Stimulated activated naive CD8-positive, alpha-beta T cell treated with anti-CD3 and anti-CD28 coated beads, Interleukin-15, amount 100 ng/mL, for 72 hours (primary cell): ENCODE data around the gene SUMO4.

Experiments used
- ATAC-seq: fragments of 150-1000 bp; cut with Tn5 transposase; 2 replicates; pipeline ENCODE4 v1.10.0; 2021; ENCODE audit warnings: mild to moderate bottlenecking, moderate library complexity
- DNase-seq, 2 donors: peaks; one replicate each; pipeline ENCODE4 v3.0.0; 2021 to 2022
- H3K27ac Mint-ChIP-seq, 2 donors: one replicate each; pipeline ENCODE4 v1.8.0; 2022; ENCODE audit warnings: mild to moderate bottlenecking in 2 of 2, mixed read lengths in 2 of 2, moderate library complexity in 2 of 2
- H3K27me3 Mint-ChIP-seq: one replicate; pipeline ENCODE4 v1.8.0; 2022; ENCODE audit warnings: mixed read lengths
- H3K4me1 Mint-ChIP-seq: one replicate; pipeline ENCODE4 v1.8.0; 2022; ENCODE audit warnings: mild to moderate bottlenecking, mixed read lengths
- H3K4me3 Mint-ChIP-seq, 2 donors: one replicate each; pipeline ENCODE4 v1.8.0; 2022; ENCODE audit warnings: mild to moderate bottlenecking in 2 of 2, mixed read lengths in 2 of 2, moderate library complexity in 1 of 2
- H3K9me3 Mint-ChIP-seq, 2 donors: one replicate each; pipeline ENCODE4 v1.8.0; 2022; ENCODE audit warnings: mixed read lengths in 2 of 2

The SUMO4 gene

DNA sequence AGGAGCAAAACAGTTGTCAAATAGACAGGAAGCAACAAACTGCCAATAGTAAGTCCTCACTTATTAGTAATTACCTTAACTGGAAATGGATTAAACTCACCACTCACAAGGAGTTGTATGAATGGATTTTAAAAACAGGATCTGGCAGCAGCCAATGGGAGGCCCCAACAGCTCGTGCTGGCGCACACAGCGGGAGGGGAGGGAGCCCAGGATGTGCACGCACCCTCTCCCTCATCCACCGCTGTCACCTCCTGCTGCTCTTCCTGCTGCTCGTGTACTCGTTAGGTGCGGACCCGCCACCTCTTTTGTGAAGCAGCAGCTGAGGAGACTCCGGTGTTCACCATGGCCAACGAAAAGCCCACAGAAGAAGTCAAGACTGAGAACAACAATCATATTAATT, at the start of gene SUMO4:
Gene SUMO4 (plus strand): TSS at position 213 of the 400 bp plus-strand sequence. CDS start 130 bp downstream, at position 343.
- H3K27ac Mint-ChIP-seq = peak within 1 kb of the TSS in 1 of 2 donors; percentile 67
- H3K4me3 Mint-ChIP-seq = no peak within 1 kb of the TSS
- no peaks in the 10 kb centered on the region for H3K9me3 Mint-ChIP-seq
- no peak for DNase-seq
- peaks cover 40% of the 10 kb centered on the region for H3K4me1 Mint-ChIP-seq
- H3K27me3 Mint-ChIP-seq = no peaks in the 10 kb centered on the region
- no peak for ATAC-seq

DNA sequence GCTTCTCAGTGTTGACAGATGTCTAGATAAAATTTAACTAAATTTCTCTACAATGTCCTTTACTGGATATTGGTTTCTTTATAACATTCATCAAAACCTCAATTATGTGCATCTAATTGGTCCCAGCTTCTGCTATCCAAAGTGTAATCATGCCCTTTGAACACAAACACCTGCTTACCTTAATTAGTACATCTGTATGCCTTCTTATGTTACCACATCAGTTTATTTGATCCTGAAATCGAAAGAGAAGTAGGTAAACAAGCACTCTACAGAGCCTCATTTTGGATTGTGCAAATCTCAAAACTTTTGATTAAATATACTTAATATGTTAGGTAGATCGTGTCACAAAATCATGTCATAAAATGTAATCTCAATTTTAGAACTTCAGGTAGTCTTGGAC, 46.1 kb upstream of the SUMO4 start:
- Mint-ChIP-seq H3K27me3 (no peaks in the 10 kb centered on the region), H3K4me1 (peaks cover 70% of the 10 kb centered on the region), H3K4me3 (no peak overlapping the region), H3K9me3 (no peaks in the 10 kb centered on the region), H3K27ac (no peak overlapping the region)
- DNase-seq (no peak), ATAC-seq (no peak)

DNA sequence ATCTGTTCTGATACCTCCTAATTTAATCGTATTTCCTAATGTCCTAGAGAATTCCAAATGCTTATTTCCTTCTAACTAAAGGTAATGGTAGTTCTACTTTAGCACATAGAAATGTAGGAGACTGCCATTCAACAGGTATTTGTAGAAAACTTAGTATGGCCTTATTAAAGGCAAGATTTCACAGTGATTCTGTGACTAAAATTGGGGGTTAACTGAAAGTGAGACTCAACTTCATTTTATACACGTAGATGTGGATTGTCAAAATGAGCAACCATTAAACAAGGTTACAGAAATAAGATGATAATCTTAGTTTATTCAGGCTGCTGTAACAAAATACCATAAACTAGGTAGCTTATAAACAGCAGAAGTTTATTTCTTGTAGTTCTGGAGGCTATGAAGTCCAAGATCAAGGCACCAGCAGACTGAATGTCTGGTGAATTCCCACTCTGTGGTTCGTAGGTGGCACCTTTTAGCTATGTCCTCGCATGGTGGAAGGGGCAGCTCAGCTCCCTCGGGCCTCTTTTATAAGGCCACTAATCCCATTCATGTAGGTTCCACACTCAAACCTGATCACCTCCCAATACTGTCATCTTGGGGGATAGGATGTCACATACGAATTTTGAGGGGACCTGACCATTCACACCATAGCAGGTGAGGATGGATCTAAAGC, 43.8 kb upstream of the SUMO4 start:
- Mint-ChIP-seq H3K4me1 (peaks cover 72% of the 10 kb centered on the region), H3K4me3 (no peak overlapping the region), H3K9me3 (peaks cover 7 to 9% of the 10 kb centered on the region in 2 donors), H3K27ac (no peak overlapping the region), H3K27me3 (no peaks in the 10 kb centered on the region)
- ATAC-seq (no peak), DNase-seq (no peak)

DNA sequence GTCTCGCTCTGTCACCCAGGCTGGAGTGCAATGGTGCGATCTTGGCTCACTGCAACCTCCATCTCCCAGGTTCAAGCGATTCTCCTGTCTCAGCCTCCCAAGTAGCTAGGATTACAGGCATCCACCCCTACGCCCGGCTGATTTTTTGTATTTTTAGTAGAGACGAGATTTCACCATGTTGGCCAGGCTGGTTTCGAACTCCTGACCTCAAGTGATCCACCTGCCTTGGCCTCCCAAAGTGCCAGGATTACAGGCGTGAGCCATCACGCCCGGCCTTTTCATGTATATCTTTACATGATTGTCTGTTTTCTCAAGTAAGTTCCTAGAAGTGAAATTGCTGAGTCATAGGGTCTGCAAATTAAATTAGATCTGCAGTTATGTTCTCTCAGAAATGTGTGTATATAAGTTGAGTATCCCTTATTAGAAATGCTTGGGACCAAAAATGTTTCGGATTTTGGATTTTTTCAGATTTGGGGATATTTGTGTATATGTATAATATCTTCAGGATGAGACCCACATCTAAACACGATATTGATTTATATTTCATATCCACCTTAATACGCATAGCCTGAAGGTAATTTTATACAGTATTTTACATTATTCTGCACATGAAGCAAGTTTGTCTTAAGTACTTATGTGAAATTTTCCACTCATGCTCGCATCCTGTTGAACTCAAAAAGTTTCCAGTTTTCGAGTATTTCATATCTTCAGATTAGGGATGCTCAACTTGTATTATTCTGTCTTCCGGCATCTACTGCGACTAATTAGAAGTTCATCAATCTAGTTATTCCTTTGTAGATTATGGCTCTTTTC, 42.1 kb upstream of the SUMO4 start:
- peak overlapping the region; percentile 45 to 69 for H3K27ac Mint-ChIP-seq

DNA sequence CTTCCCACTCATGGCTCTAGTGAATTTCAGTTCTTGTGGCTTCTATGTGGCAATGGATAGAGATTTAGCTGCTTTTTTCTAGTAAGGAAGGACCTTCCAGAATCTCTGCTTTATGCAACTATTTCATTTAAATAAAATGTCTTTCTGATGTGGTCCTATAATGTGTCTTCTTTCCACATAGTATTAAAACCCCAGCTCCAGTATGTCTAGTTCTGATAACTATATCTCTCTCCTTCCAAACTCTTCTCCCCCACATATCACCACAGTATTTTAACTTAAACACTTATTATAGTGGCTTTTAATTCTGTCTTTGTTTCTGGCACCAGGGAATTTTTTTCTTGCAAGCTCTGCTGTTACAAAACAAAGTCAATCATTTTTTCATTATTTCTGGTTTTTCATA, 40.6 kb upstream of the SUMO4 start:
- H3K27ac Mint-ChIP-seq = peak overlapping the region; percentile 21 to 59

More for the DNA sequence above, 42.1 kb upstream of the SUMO4 start:
- peaks cover 77% of the 10 kb centered on the region for H3K4me1 Mint-ChIP-seq
- no peak overlapping the region for H3K4me3 Mint-ChIP-seq
- no peaks in the 10 kb centered on the region for H3K27me3 Mint-ChIP-seq
- peaks cover 9 to 15% of the 10 kb centered on the region in 2 donors for H3K9me3 Mint-ChIP-seq
- DNase-seq (no peak), ATAC-seq (no peak)

DNA sequence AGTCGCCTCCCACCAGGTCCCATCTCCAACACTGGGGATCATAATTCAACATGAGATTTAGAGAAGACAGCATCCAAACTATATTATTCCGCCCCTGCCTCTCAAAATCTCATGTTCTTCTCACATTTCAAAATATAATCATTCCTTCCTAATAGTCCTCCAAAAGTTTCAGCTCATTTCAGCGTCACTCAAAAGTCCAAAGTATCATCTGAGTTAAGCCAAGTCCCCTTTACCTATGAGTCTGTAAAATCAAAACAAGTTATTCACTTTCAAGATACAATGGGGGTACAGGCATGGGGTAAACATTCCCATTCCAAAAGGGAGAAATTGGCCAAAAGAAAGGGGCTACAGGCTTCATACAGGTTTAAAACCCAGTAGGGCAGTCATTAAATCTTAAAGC, 39.5 kb upstream of the SUMO4 start:
- peaks cover 9 to 15% of the 10 kb centered on the region in 2 donors for H3K9me3 Mint-ChIP-seq
- ATAC-seq (no peak), DNase-seq (no peak)
- no peak overlapping the region for H3K27ac Mint-ChIP-seq
- no peaks in the 10 kb centered on the region for H3K27me3 Mint-ChIP-seq
- H3K4me3 Mint-ChIP-seq = no peak overlapping the region
- H3K4me1 Mint-ChIP-seq = peaks cover 79% of the 10 kb centered on the region

More for the DNA sequence above, 40.6 kb upstream of the SUMO4 start:
- DNase-seq = no peak
- H3K4me1 Mint-ChIP-seq = peaks cover 81% of the 10 kb centered on the region
- no peaks in the 10 kb centered on the region for H3K27me3 Mint-ChIP-seq
- H3K4me3 Mint-ChIP-seq = no peak overlapping the region
- ATAC-seq = no peak
- H3K9me3 Mint-ChIP-seq = peaks cover 9 to 15% of the 10 kb centered on the region in 2 donors

DNA sequence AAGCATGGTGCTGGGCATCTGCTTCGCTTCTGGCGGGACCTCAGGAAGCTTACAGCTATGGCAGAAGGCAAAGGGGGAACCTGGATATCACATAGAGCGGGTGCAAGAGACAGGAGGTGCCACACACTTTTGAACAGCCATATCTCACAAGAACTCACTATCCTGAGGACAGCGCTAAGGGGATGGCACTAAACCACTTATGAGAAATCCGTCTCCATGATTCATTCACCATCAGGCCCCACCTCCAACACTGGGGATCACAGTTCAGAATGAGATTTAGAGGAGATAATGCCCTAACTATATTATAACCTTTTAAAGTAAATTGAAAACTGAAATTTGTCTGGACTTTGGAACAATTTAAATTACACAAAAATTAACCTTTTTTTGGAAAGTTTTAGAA, 37.8 kb upstream of the SUMO4 start:
- Mint-ChIP-seq H3K27ac (no peak overlapping the region), H3K27me3 (no peaks in the 10 kb centered on the region), H3K4me3 (peak overlapping the region in 1 of 2 donors; percentile 23), H3K9me3 (peaks cover 9 to 15% of the 10 kb centered on the region in 2 donors), H3K4me1 (peaks cover 68% of the 10 kb centered on the region)
- ATAC-seq = peak; percentile 72
- DNase-seq = no peak

DNA sequence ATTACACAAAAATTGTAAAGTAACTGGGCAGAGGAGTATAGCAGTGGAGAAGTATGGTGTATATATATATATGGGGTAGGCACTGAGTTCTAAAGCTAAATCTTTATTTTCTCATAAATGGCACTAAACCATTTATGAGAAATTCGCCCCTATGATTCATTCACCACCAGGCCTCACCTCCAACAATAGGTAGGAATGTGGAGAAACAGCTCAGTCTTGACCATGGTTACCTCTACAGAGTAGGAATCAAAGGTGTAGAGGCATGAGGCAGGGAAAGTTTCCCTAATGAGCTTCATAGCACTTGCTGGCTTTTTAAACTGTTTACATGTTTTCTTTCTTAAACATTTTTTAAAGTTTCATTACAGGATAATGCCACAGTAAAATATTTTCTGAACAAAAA, 36.9 kb upstream of the SUMO4 start:
- peaks cover 60% of the 10 kb centered on the region for H3K4me1 Mint-ChIP-seq
- H3K9me3 Mint-ChIP-seq = peaks cover 9 to 15% of the 10 kb centered on the region in 2 donors
- H3K27ac Mint-ChIP-seq = peak overlapping the region in 1 of 2 donors; percentile 32
- no peaks in the 10 kb centered on the region for H3K27me3 Mint-ChIP-seq
- ATAC-seq (peak; percentile 45), DNase-seq (no peak)
- no peak overlapping the region for H3K4me3 Mint-ChIP-seq

DNA sequence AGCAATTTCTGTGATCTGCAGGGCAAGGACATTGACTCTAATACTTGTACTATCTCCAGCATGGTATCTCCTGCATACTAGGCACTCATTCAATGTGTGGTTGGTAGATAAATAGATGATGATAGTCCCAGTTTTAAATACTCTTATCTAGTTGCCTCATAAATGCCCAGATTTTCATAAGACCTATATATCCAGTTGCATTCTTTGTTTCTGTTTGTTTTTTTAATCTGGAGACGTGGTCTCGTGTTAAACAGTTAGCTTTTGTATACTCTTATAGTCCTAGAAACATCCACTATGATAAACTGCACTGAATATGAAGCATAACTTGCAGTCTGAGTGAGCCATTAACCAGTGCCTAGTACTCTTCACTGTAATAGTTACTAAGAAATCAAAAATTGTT, 35.5 kb upstream of the SUMO4 start:
- no peak for DNase-seq
- Mint-ChIP-seq H3K4me1 (peaks cover 46% of the 10 kb centered on the region), H3K27me3 (no peaks in the 10 kb centered on the region), H3K9me3 (peaks cover 9 to 15% of the 10 kb centered on the region in 2 donors), H3K27ac (no peak overlapping the region), H3K4me3 (peak overlapping the region in 1 of 2 donors; percentile 6)
- no peak for ATAC-seq

DNA sequence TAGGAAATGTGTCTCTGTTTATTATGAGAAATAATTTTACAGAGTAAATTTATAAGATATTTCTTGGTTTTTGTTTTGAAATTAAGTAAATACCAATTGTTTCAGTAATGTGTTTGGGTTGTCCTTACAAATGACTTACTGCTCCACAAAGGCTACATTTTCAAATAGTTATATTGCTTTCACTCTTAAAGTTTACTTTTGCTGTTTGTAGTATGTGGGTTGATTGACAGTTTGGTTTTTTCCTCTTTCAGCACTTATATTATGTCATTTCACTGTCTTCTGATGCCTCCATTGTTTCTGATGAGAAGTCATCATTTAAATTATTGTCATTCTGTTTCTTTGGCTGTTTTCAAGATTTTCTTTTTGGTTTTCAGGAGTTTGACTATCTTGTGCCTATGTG, 34.9 kb upstream of the SUMO4 start:
- peak overlapping the region; percentile 46 to 57 for H3K4me3 Mint-ChIP-seq

DNA sequence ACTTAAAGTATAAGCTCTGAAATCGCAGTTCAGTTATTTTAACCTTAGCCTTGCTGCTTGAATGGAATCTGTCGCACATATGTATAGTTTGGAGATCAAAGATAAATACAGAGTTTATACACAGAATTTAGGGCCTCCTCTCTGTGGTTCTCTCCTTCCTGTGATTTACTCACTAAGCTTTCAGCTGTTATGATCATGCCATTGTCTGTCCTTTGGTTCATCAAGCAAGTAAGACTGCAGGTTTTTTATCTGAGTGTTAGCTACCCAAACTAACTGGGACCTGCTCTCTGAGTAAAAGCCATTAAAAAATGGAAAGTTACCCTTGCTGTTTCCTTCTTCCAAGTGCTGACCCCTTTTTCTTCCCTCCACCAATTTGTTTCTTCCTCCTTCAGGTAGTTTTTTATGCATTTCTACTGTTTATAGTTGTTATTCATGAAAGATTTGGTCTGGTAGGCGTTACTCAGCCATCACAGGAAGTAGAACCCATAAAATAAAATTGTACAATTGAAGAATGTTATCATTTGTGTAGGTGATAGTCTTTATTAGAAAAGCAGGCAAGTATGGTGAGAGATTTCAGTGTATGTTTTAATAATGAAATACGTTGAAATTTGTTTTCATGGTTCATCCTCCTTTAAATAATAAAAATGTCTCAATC, 33.7 kb upstream of the SUMO4 start:
- Mint-ChIP-seq H3K4me1 (peaks cover 44% of the 10 kb centered on the region), H3K9me3 (peaks cover 0 to 8% of the 10 kb centered on the region in 2 donors), H3K27ac (no peak overlapping the region), H3K27me3 (no peaks in the 10 kb centered on the region), H3K4me3 (no peak overlapping the region)
- peak; percentile 61 for ATAC-seq
- DNase-seq = no peak

More for the DNA sequence above, 34.9 kb upstream of the SUMO4 start:
- H3K27ac Mint-ChIP-seq = peak overlapping the region in 1 of 2 donors; percentile 7
- peaks cover 6 to 13% of the 10 kb centered on the region in 2 donors for H3K9me3 Mint-ChIP-seq
- H3K27me3 Mint-ChIP-seq = no peaks in the 10 kb centered on the region
- no peak for ATAC-seq
- no peak for DNase-seq
- H3K4me1 Mint-ChIP-seq = peaks cover 44% of the 10 kb centered on the region

DNA sequence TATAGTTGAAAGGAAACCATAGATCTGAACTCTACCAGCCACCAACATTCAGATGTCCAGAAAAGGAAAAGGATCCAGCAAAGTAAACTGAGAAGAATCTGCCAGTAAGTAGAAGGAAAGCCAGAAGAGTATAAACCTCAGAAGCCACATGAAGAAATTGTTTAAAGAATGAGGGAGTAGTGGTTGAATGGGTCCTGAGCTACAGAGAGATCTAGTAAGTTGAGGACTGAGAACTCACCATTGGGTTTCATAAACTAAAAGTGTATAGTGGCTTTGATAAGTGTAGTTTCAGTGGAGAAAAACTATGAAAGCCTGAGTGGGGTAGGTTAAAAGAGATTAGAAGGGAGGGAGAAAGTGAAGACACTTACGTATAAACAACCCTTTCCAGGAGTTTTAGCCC, 32.0 kb upstream of the SUMO4 start:
- Mint-ChIP-seq H3K27me3 (no peaks in the 10 kb centered on the region), H3K4me3 (no peak overlapping the region), H3K4me1 (peaks cover 42% of the 10 kb centered on the region), H3K27ac (no peak overlapping the region), H3K9me3 (no peaks in the 10 kb centered on the region)
- DNase-seq (no peak), ATAC-seq (peak; percentile 92)

DNA sequence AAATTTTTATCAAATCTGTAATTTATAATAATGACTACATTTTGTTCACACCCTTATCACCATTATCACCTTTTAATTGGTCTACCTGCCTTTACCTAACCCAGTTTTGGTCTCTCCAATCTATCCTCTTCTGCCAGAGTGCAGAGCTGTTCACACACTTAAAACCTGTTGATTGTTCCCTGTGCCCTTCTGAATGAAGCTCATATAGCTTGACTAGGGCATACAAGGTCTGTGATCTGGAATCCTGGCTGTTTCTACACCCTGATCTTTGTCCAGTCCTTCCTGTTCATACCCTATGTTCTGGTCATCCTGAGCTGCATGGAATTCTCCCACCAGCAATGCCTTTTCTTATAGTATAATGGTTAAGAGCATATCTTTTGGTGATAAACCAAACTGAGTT, 28.9 kb upstream of the SUMO4 start:
- Mint-ChIP-seq H3K9me3 (no peaks in the 10 kb centered on the region), H3K4me1 (peaks cover 53% of the 10 kb centered on the region)
- no peak for ATAC-seq

DNA sequence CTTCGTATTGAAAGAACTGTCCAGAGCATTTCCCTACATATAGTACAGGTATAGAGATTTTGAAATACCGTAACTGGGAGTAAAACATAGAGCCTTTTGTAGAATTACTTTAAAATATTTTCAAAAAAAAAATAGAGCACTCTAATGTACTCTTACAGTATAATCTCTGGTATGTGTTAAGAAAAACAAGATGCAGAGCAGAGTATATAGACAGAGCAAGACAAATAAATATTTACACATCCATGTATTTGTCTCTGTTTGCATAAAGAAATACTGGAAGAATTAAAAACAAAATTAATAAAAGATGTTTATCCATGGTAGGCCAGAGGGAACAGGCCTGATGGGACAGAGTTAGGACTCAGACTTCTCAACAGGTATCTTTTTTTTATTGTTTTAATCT, 28.0 kb upstream of the SUMO4 start:
- H3K4me1 Mint-ChIP-seq = peaks cover 60% of the 10 kb centered on the region
- no peak overlapping the region for H3K4me3 Mint-ChIP-seq
- no peak for ATAC-seq
- H3K27ac Mint-ChIP-seq = no peak overlapping the region
- DNase-seq = no peak
- no peaks in the 10 kb centered on the region for H3K27me3 Mint-ChIP-seq
- no peaks in the 10 kb centered on the region for H3K9me3 Mint-ChIP-seq

More for the DNA sequence above, 28.9 kb upstream of the SUMO4 start:
- H3K27me3 Mint-ChIP-seq = no peaks in the 10 kb centered on the region
- no peak for DNase-seq
- H3K27ac Mint-ChIP-seq = no peak overlapping the region
- H3K4me3 Mint-ChIP-seq = no peak overlapping the region

DNA sequence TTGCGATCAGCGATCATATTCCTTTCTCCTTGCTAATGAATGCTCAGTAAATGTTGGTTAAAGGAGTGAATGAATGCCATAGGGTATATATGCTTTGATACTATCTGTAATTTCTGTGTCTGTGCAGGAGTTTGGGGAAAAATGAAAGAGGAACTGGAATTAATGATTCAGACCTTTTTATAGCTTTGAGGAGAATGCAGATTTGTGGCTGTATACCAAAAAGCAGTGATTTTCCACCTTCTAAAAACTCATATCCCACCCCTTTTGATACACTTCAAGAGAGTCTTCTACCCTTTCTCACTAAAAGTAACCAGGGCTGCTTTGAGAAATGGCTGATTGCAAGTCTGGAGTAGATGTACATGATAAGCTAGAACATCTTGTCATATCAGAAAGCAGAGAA, 26.6 kb upstream of the SUMO4 start:
- peaks cover 63% of the 10 kb centered on the region for H3K4me1 Mint-ChIP-seq
- H3K27me3 Mint-ChIP-seq = no peaks in the 10 kb centered on the region
- H3K9me3 Mint-ChIP-seq = no peaks in the 10 kb centered on the region
- H3K4me3 Mint-ChIP-seq = no peak overlapping the region
- no peak for ATAC-seq
- H3K27ac Mint-ChIP-seq = no peak overlapping the region
- no peak for DNase-seq

DNA sequence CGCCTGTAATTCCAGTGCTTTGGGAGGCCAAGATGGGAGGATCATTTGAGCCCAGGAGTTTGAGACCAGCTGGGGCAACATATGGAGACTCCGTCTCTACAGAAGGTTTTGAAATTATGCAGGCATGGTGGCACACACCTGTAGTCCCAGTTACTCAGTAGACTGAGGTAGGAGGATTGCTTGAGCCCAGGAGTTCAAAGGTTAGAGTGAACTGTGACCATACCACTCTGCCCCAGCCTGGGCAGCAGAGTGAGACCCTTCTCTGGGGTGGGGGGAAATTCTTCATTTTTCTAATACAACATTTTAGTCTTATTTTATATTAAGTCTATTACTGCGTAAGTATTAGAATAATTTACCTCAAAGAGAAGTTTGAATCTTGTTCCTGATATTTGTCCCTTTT, 20.1 kb upstream of the SUMO4 start:
- DNase-seq (no peak), ATAC-seq (no peak)
- no peak overlapping the region for H3K4me3 Mint-ChIP-seq
- no peaks in the 10 kb centered on the region for H3K27me3 Mint-ChIP-seq
- H3K9me3 Mint-ChIP-seq = no peaks in the 10 kb centered on the region
- peaks cover 62% of the 10 kb centered on the region for H3K4me1 Mint-ChIP-seq
- H3K27ac Mint-ChIP-seq = no peak overlapping the region
